Measurements from ENCODE around the gene CNRIP1.

The CNRIP1 gene

GRCh38 chr2:68295516-68295915, 24.2 kb downstream of the CNRIP1 start:
- TF ChIP-seq, protein P1, sequence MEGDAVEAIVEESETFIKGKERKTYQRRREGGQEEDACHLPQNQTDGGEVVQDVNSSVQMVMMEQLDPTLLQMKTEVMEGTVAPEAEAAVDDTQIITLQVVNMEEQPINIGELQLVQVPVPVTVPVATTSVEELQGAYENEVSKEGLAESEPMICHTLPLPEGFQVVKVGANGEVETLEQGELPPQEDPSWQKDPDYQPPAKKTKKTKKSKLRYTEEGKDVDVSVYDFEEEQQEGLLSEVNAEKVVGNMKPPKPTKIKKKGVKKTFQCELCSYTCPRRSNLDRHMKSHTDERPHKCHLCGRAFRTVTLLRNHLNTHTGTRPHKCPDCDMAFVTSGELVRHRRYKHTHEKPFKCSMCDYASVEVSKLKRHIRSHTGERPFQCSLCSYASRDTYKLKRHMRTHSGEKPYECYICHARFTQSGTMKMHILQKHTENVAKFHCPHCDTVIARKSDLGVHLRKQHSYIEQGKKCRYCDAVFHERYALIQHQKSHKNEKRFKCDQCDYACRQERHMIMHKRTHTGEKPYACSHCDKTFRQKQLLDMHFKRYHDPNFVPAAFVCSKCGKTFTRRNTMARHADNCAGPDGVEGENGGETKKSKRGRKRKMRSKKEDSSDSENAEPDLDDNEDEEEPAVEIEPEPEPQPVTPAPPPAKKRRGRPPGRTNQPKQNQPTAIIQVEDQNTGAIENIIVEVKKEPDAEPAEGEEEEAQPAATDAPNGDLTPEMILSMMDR (IDR thresholded peaks at IDR 0.05), result no peak
- Histone ChIP-seq H3K4me3 (ENCODE audit: low read depth in 1 of 2, low read length in 1 of 2) (no peak overlapping the region), H3K27ac (no peak overlapping the region)

GRCh38 chr2:68294913-68295312, 24.8 kb downstream of the CNRIP1 start:
- Histone ChIP-seq H3K36me3 (no peaks in the 10 kb centered on the region), H3K9me3 (no peaks in the 10 kb centered on the region), H3K27me3 (no peaks in the 10 kb centered on the region), H3K4me3 (ENCODE audit: low read depth in 1 of 2, low read length in 1 of 2) (no peak overlapping the region), H3K27ac (no peak overlapping the region), H3K4me1 (ENCODE audit: control insufficient read depth in 1 of 2, insufficient read depth in 1 of 2, low read depth in 1 of 2, low read length in 1 of 2) (no peaks in the 10 kb centered on the region)
- TF ChIP-seq, protein P1 (IDR thresholded peaks at IDR 0.05), result no peak

More at GRCh38 chr2:68295516-68295915, 24.2 kb downstream of the CNRIP1 start:
- no peaks in the 10 kb centered on the region for H3K9me3 ChIP-seq
- no peaks in the 10 kb centered on the region for H3K27me3 ChIP-seq
- H3K4me1 ChIP-seq (ENCODE audit: control insufficient read depth in 1 of 2, insufficient read depth in 1 of 2, low read depth in 1 of 2, low read length in 1 of 2), result no peaks in the 10 kb centered on the region
- no peaks in the 10 kb centered on the region for H3K36me3 ChIP-seq

DNA sequence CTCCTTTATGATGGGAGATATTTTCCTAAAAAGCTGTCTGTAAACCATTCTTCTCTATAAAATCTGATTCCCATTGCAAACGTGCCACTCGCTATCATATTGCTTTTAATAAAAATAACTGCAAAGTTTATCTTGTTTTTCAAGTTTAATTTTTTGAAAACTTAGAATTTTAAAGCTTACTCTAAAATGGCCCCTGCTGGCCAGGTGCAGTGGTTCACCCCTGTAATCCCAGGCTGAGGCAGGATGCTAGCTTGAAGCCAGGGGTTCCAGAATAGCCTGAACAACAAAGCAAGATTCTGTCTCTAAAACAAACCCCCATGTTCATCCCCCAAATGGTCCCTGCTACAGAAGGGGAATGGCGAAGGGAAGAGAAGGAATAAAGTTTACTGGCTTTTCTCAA, 25.6 kb downstream of the CNRIP1 start:
- no peaks in the 10 kb centered on the region for H3K27me3 ChIP-seq
- H3K36me3 ChIP-seq, result no peaks in the 10 kb centered on the region
- H3K4me1 ChIP-seq (ENCODE audit: control insufficient read depth in 1 of 2, insufficient read depth in 1 of 2, low read depth in 1 of 2, low read length in 1 of 2), result no peaks in the 10 kb centered on the region
- no peak overlapping the region for H3K27ac ChIP-seq
- TF ChIP-seq, protein P1 (IDR thresholded peaks at IDR 0.05), result no peak
- H3K4me3 ChIP-seq (ENCODE audit: low read depth in 1 of 2, low read length in 1 of 2), result no peak overlapping the region
- H3K9me3 ChIP-seq, result no peaks in the 10 kb centered on the region

GRCh38 chr2:68293755-68294154, 26.0 kb downstream of the CNRIP1 start:
- Histone ChIP-seq H3K36me3 (no peaks in the 10 kb centered on the region), H3K9me3 (no peaks in the 10 kb centered on the region), H3K4me1 (ENCODE audit: control insufficient read depth in 1 of 2, insufficient read depth in 1 of 2, low read depth in 1 of 2, low read length in 1 of 2) (no peaks in the 10 kb centered on the region), H3K27me3 (no peaks in the 10 kb centered on the region), H3K4me3 (ENCODE audit: low read depth in 1 of 2, low read length in 1 of 2) (no peak overlapping the region), H3K27ac (no peak overlapping the region)
- TF ChIP-seq, protein P1 (IDR thresholded peaks at IDR 0.05), result no peak

DNA sequence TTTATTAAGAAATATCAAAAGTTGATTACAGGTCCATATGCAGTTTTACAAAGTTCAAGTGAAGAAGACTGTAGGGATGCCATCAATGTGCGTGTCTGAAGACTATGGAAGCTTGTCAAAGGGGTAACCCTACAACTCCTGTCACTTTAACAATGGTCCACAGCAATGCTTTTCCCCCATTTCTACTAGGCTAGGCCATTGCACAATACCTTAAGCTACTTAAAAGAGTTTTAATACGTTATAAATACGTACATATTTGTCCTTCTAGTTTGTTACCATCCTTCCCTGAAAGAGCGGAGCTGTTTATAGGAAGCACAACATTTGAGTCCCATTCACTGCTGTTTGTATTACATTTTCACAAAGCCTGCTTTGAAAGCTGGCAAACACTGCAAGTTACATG, 26.7 kb downstream of the CNRIP1 start:
- TF ChIP-seq, protein P1 (IDR thresholded peaks at IDR 0.05), result no peak
- no peaks in the 10 kb centered on the region for H3K27me3 ChIP-seq
- peaks cover 0 to 2% of the 10 kb centered on the region in 2 experiments for H3K4me1 ChIP-seq (ENCODE audit: control insufficient read depth in 1 of 2, insufficient read depth in 1 of 2, low read depth in 1 of 2, low read length in 1 of 2)
- H3K4me3 ChIP-seq (ENCODE audit: low read depth in 1 of 2, low read length in 1 of 2), result no peak overlapping the region
- no peaks in the 10 kb centered on the region for H3K36me3 ChIP-seq
- H3K27ac ChIP-seq, result no peak overlapping the region
- H3K9me3 ChIP-seq, result no peaks in the 10 kb centered on the region
